ENCODE results near the gene P3H4.

Gene P3H4

DNA sequence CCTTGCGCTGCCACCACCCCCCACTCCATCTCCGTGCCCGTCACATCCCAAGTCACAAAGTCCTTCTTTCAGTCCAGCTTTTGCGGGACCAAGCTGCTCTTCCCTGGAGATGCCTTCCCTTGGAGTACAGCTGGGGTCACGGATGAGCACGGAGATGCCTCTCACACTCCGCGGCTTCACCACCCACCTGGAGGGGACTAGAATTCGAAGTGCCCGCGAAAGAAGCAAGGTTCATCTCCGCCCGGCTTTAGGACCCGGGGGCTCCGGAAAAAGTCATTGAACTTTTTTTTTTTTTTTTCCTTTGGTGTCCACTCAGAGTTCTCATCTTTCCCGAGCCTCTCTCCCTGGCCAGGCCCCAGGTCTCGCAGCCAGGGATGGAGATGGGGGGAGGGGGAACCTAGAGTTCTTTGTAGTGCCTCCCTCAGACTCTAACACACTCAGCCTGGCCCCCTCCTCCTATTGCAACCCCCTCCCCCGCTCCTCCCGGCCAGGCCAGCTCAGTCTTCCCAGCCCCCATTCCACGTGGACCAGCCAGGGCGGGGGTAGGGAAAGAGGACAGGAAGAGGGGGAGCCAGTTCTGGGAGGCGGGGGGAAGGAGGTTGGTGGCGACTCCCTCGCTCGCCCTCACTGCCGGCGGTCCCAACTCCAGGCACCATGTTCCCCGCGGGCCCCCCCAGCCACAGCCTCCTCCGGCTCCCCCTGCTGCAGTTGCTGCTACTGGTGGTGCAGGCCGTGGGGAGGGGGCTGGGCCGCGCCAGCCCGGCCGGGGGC, 817 bp upstream of the P3H4 start, which contains the start of gene FKBP10:
TSS of gene FKBP10 (plus strand) at position 624 of the 771 bp plus-strand sequence. CDS start at position 655, 31 bp downstream.
- peak within 1 kb of the TSS; percentile 83 for H3K27ac ChIP-seq (ENCODE audit: poor library complexity, severe bottlenecking)
- peaks cover 32% of the 10 kb centered on the region for H3K36me3 ChIP-seq (ENCODE audit: low read depth)
- H3K9me3 ChIP-seq (ENCODE audit: severe bottlenecking), result no peaks in the 10 kb centered on the region
- ATAC-seq (ENCODE audit: low read depth), result peak; percentile 51
- TF ChIP-seq, protein P1, sequence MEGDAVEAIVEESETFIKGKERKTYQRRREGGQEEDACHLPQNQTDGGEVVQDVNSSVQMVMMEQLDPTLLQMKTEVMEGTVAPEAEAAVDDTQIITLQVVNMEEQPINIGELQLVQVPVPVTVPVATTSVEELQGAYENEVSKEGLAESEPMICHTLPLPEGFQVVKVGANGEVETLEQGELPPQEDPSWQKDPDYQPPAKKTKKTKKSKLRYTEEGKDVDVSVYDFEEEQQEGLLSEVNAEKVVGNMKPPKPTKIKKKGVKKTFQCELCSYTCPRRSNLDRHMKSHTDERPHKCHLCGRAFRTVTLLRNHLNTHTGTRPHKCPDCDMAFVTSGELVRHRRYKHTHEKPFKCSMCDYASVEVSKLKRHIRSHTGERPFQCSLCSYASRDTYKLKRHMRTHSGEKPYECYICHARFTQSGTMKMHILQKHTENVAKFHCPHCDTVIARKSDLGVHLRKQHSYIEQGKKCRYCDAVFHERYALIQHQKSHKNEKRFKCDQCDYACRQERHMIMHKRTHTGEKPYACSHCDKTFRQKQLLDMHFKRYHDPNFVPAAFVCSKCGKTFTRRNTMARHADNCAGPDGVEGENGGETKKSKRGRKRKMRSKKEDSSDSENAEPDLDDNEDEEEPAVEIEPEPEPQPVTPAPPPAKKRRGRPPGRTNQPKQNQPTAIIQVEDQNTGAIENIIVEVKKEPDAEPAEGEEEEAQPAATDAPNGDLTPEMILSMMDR (IDR thresholded peaks at IDR 0.05; ENCODE audit: poor library complexity, severe bottlenecking), result no peak
- DNase-seq (ENCODE audit: low spot score), result peak; percentile 85
- H3K27me3 ChIP-seq (ENCODE audit: insufficient read depth, poor library complexity, severe bottlenecking), result no peaks in the 10 kb centered on the region
- H3K4me3 ChIP-seq (ENCODE audit: severe bottlenecking), result peak within 1 kb of the TSS; percentile 75
- peaks cover 11% of the 10 kb centered on the region for H3K4me1 ChIP-seq (ENCODE audit: insufficient read depth, poor library complexity, severe bottlenecking)

DNA sequence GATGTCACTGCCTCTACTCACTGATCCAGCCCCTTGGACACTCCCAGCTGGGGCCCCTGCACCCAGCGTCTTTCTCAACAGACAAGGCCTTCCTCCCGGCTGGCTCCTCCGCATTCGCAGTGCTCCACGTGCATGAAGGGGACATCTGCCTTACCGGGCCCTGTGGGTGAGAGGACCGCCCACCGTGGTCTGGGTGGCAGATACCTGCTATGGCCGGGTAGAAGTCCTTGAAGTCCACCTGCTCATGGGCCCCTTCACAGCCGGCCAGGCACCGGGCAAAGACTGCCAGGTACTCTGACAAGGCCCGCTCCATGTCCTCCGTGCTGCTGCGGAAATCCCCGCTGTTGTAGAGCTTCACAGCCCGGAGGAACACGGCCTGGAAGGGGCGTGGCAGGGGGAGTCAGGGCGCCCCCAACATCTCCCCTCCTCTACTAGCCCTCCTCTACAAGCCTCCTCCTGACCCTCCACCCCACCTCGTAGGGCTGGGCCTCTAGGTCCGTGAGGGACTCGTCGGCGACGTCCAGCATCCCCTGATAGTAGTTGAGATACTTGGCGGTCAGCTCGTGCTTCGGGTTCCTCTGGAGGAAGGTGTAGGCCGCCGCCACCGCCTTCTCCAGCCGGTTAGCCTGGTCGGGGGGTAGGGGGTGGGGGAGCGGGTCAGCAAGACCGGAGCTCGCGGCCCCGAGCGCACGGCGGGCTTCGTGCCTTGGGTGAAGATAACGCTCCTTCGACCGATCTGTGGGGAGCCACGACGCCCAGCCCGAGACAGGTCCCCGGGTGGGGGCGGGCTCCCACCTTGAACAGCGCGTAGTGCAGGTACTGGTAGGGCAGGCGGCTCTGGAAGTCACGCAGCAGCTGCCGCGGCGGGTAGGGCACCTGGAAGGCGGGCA, 845 bp downstream of the P3H4 start:
- peaks cover 30% of the 10 kb centered on the region for H3K36me3 ChIP-seq (ENCODE audit: low read depth)
- peak overlapping the region; percentile 75 for H3K4me3 ChIP-seq (ENCODE audit: severe bottlenecking)
- peak; percentile 8; the same call in 2 of the 3 replicates for ATAC-seq (ENCODE audit: low read depth)
- H3K27me3 ChIP-seq (ENCODE audit: insufficient read depth, poor library complexity, severe bottlenecking), result no peaks in the 10 kb centered on the region
- H3K9me3 ChIP-seq (ENCODE audit: severe bottlenecking), result no peaks in the 10 kb centered on the region
- no peak for DNase-seq (ENCODE audit: low spot score)
- peak overlapping the region; percentile 83 for H3K27ac ChIP-seq (ENCODE audit: poor library complexity, severe bottlenecking)
- H3K4me1 ChIP-seq (ENCODE audit: insufficient read depth, poor library complexity, severe bottlenecking), result peaks cover 11% of the 10 kb centered on the region
- TF ChIP-seq, protein P1 (IDR thresholded peaks at IDR 0.05; ENCODE audit: poor library complexity, severe bottlenecking), result no peak

DNA sequence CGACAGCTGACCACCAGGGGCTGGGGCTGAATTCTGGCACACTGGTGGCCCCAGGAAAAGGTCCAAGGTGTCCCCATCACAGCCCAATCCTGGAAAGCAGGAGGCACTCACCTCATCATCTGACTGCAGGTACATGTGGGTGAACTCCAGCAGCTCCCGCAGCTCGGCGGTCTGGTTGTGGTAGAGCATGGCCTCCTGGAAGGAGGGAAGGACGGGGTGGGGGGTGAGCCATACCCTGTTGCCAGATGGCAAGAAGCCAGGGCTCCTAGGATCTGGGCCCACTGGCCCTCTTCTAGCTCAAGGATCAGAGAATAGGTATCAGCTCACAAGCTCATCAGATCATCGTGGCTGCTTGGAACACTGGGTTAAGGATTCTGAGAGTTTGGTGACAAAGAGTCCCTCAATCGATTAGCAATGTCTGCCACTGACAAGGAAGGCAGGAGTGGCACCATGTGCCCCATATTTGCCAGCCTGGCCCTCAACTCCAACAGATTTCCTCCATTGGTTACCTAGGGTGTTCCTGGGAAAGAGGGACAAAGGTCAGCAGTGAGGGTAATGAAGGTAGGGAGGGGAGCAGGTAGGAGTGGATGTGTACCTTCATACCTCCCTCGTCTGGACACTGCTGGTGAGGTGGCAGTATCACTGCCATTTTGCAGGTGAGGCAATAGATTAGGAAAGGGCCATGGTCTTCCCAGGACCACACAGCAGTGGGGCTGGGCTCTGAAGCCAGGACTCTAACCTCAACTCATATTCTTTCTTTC, 4.9 kb downstream of the P3H4 start:
- H3K36me3 ChIP-seq (ENCODE audit: low read depth), result peaks cover 48% of the 10 kb centered on the region
- no peaks in the 10 kb centered on the region for H3K9me3 ChIP-seq (ENCODE audit: severe bottlenecking)
- H3K27me3 ChIP-seq (ENCODE audit: insufficient read depth, poor library complexity, severe bottlenecking), result no peaks in the 10 kb centered on the region
- DNase-seq (ENCODE audit: low spot score), result no peak
- no peak for ATAC-seq (ENCODE audit: low read depth)
- peaks cover 11% of the 10 kb centered on the region for H3K4me1 ChIP-seq (ENCODE audit: insufficient read depth, poor library complexity, severe bottlenecking)
- H3K27ac ChIP-seq (ENCODE audit: poor library complexity, severe bottlenecking), result no peak overlapping the region
- TF ChIP-seq, protein P1 (IDR thresholded peaks at IDR 0.05; ENCODE audit: poor library complexity, severe bottlenecking), result no peak
- H3K4me3 ChIP-seq (ENCODE audit: severe bottlenecking), result no peak overlapping the region

DNA sequence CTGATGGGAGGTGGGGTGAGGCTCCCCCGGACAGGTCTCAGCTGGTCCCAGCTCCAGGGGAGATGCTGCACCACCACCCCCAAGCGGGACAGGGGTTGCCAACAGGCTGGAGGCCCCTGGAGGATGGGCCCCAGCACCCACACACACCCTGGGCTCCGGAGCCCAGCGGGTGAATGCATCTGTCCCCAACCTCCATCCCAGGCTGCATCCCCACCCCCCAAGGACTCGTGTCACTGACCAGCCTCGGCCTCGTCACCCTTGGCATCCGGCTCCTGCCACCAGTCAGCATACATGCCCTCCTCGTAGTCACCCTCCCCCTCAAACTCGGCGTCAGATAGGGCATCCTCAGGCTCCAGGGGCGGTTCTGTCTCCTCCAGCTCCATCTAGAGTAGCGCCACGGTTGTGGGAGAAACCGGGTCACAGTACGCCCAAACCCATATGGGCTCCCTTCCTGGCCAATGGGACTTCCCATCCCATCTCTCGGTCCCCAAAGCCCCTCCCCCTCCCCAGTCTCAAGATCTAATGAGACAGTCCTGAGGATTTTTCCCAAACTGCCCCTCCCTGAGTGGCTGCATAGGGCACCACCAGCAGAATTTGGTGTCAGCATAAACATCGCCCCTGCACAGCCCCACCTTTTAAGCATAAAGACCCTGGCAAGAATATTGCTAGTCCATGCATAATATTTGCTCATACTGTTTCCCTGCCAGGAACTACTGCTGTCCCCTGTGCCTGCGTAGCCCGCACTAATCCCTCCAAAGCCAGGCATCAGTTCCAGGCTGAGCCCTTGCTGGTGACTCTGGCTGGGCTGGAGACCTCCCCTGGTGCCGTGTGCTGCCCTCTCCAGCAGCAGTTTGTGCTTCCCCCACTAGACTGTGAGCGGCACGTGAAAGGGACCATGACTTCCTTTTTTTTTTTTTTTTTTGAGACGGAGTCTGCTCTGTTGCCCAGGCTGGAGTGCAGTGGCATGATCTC, 8.4 kb downstream of the P3H4 start:
- no peak for ATAC-seq (ENCODE audit: low read depth)
- Histone ChIP-seq H3K27ac (ENCODE audit: poor library complexity, severe bottlenecking) (no peak overlapping the region), H3K27me3 (ENCODE audit: insufficient read depth, poor library complexity, severe bottlenecking) (no peaks in the 10 kb centered on the region), H3K4me3 (ENCODE audit: severe bottlenecking) (no peak overlapping the region), H3K9me3 (ENCODE audit: severe bottlenecking) (no peaks in the 10 kb centered on the region), H3K36me3 (ENCODE audit: low read depth) (peaks cover 31% of the 10 kb centered on the region), H3K4me1 (ENCODE audit: insufficient read depth, poor library complexity, severe bottlenecking) (peaks cover 18% of the 10 kb centered on the region)
- TF ChIP-seq, protein P1 (IDR thresholded peaks at IDR 0.05; ENCODE audit: poor library complexity, severe bottlenecking), result no peak
- DNase-seq (ENCODE audit: low spot score), result no peak

All from RWPE2 (cell line).